ENCODE results near the gene ABCB9. TPM values are rescaled to one million over a fixed set of nuclear protein-coding genes. Genes with fewer than 3 reads are reported as not detected.
A peak's percentile ranks its signal among the peaks of the same experiment; 100 is the strongest.

Gene ABCB9
- total and polyA plus RNA-seq, 4 donors = 12.5 to 24.4 (median 16.0) TPM

GRCh38 chr12:122951979-122952892, 14.0 kb downstream of the ABCB9 start:
- WGBS (ENCODE audit: insufficient coverage) = 76% methylated on average over 11 of the region's 12 CpGs
- H3K36me3 ChIP-seq (ENCODE audit: control insufficient read depth, insufficient read depth, low read length) = peaks cover 32% of the 10 kb centered on the region
- H3K27ac ChIP-seq (ENCODE audit: low read depth, low read length) = no peak overlapping the region

GRCh38 chr12:122951406-122951805, 14.9 kb downstream of the ABCB9 start:
- DNase-seq (ENCODE audit: low read depth in 4 of 6, low spot score in 6 of 6) = no peak
- no peak overlapping the region for H3K27ac ChIP-seq (ENCODE audit: low read depth, low read length)

More at GRCh38 chr12:122951979-122952892, 14.0 kb downstream of the ABCB9 start:
- no peaks in the 10 kb centered on the region for H3K9me3 ChIP-seq (ENCODE audit: control insufficient read depth, insufficient read depth, low read length)
- H3K4me3 ChIP-seq (ENCODE audit: low read depth, low read length) = no peak overlapping the region
- H3K27me3 ChIP-seq (ENCODE audit: control insufficient read depth, insufficient read depth, low read length) = no peaks in the 10 kb centered on the region
- peaks cover 24% of the 10 kb centered on the region for H3K4me1 ChIP-seq (ENCODE audit: control insufficient read depth, insufficient read depth, low read length)
- DNase-seq (ENCODE audit: low read depth in 4 of 6, low spot score in 6 of 6) = peak in 3 of 6 donors; percentile 48 to 86 (median 83)

GRCh38 chr12:122949816-122950675, 16.2 kb downstream of the ABCB9 start:
- peaks cover 39% of the 10 kb centered on the region for H3K4me1 ChIP-seq (ENCODE audit: control insufficient read depth, insufficient read depth, low read length)
- H3K27me3 ChIP-seq (ENCODE audit: control insufficient read depth, insufficient read depth, low read length) = no peaks in the 10 kb centered on the region
- H3K4me3 ChIP-seq (ENCODE audit: low read depth, low read length) = no peak overlapping the region
- no peaks in the 10 kb centered on the region for H3K9me3 ChIP-seq (ENCODE audit: control insufficient read depth, insufficient read depth, low read length)
- peaks cover 45% of the 10 kb centered on the region for H3K36me3 ChIP-seq (ENCODE audit: control insufficient read depth, insufficient read depth, low read length)
- 75% methylated on average over 25 of the region's 27 CpGs for WGBS (ENCODE audit: insufficient coverage)
- DNase-seq (ENCODE audit: low read depth in 4 of 6, low spot score in 6 of 6) = peak in 2 of 6 donors; percentile 45 to 61
- peak overlapping the region; percentile 25 for H3K27ac ChIP-seq (ENCODE audit: low read depth, low read length)

More at GRCh38 chr12:122951406-122951805, 14.9 kb downstream of the ABCB9 start:
- Histone ChIP-seq H3K4me3 (ENCODE audit: low read depth, low read length) (no peak overlapping the region), H3K9me3 (ENCODE audit: control insufficient read depth, insufficient read depth, low read length) (no peaks in the 10 kb centered on the region), H3K27me3 (ENCODE audit: control insufficient read depth, insufficient read depth, low read length) (no peaks in the 10 kb centered on the region), H3K4me1 (ENCODE audit: control insufficient read depth, insufficient read depth, low read length) (peaks cover 32% of the 10 kb centered on the region), H3K36me3 (ENCODE audit: control insufficient read depth, insufficient read depth, low read length) (peaks cover 38% of the 10 kb centered on the region)
- WGBS (ENCODE audit: insufficient coverage) = 90% methylated on average over 9 of the region's 9 CpGs

GRCh38 chr12:122949405-122949804, 16.9 kb downstream of the ABCB9 start:
- H3K27ac ChIP-seq (ENCODE audit: low read depth, low read length) = peak overlapping the region; percentile 25
- H3K36me3 ChIP-seq (ENCODE audit: control insufficient read depth, insufficient read depth, low read length) = peaks cover 48% of the 10 kb centered on the region
- WGBS (ENCODE audit: insufficient coverage) = 84% methylated on average over 8 of the region's 8 CpGs
- H3K4me1 ChIP-seq (ENCODE audit: control insufficient read depth, insufficient read depth, low read length) = peaks cover 45% of the 10 kb centered on the region
- H3K9me3 ChIP-seq (ENCODE audit: control insufficient read depth, insufficient read depth, low read length) = no peaks in the 10 kb centered on the region
- no peaks in the 10 kb centered on the region for H3K27me3 ChIP-seq (ENCODE audit: control insufficient read depth, insufficient read depth, low read length)
- DNase-seq (ENCODE audit: low read depth in 4 of 6, low spot score in 6 of 6) = no peak
- no peak overlapping the region for H3K4me3 ChIP-seq (ENCODE audit: low read depth, low read length)

GRCh38 chr12:122948605-122949004, 17.7 kb downstream of the ABCB9 start:
- H3K36me3 ChIP-seq (ENCODE audit: control insufficient read depth, insufficient read depth, low read length) = peaks cover 52% of the 10 kb centered on the region

GRCh38 chr12:122947352-122947792, 18.9 kb downstream of the ABCB9 start:
- peaks cover 62% of the 10 kb centered on the region for H3K4me1 ChIP-seq (ENCODE audit: control insufficient read depth, insufficient read depth, low read length)
- DNase-seq (ENCODE audit: low read depth in 4 of 6, low spot score in 6 of 6) = no peak
- H3K9me3 ChIP-seq (ENCODE audit: control insufficient read depth, insufficient read depth, low read length) = no peaks in the 10 kb centered on the region
- 89% methylated on average over 12 of the region's 15 CpGs for WGBS (ENCODE audit: insufficient coverage)
- no peak overlapping the region for H3K27ac ChIP-seq (ENCODE audit: low read depth, low read length)
- no peaks in the 10 kb centered on the region for H3K27me3 ChIP-seq (ENCODE audit: control insufficient read depth, insufficient read depth, low read length)
- H3K4me3 ChIP-seq (ENCODE audit: low read depth, low read length) = no peak overlapping the region
- peaks cover 60% of the 10 kb centered on the region for H3K36me3 ChIP-seq (ENCODE audit: control insufficient read depth, insufficient read depth, low read length)

More at GRCh38 chr12:122948605-122949004, 17.7 kb downstream of the ABCB9 start:
- H3K27me3 ChIP-seq (ENCODE audit: control insufficient read depth, insufficient read depth, low read length) = no peaks in the 10 kb centered on the region
- DNase-seq (ENCODE audit: low read depth in 4 of 6, low spot score in 6 of 6) = no peak
- H3K4me3 ChIP-seq (ENCODE audit: low read depth, low read length) = no peak overlapping the region
- no peaks in the 10 kb centered on the region for H3K9me3 ChIP-seq (ENCODE audit: control insufficient read depth, insufficient read depth, low read length)
- no peak overlapping the region for H3K27ac ChIP-seq (ENCODE audit: low read depth, low read length)
- WGBS (ENCODE audit: insufficient coverage) = 96% methylated on average over 10 of the region's 14 CpGs
- H3K4me1 ChIP-seq (ENCODE audit: control insufficient read depth, insufficient read depth, low read length) = peaks cover 53% of the 10 kb centered on the region

- Histone ChIP-seq H3K36me3 (ENCODE audit: control insufficient read depth, insufficient read depth, low read length) (peaks cover 60% of the 10 kb centered on the region), H3K4me1 (ENCODE audit: control insufficient read depth, insufficient read depth, low read length) (peaks cover 62% of the 10 kb centered on the region), H3K9me3 (ENCODE audit: control insufficient read depth, insufficient read depth, low read length) (no peaks in the 10 kb centered on the region), H3K27me3 (ENCODE audit: control insufficient read depth, insufficient read depth, low read length) (no peaks in the 10 kb centered on the region), H3K27ac (ENCODE audit: low read depth, low read length) (no peak overlapping the region), H3K4me3 (ENCODE audit: low read depth, low read length) (no peak overlapping the region)
- DNase-seq (ENCODE audit: low read depth in 4 of 6, low spot score in 6 of 6) = no peak
- WGBS (ENCODE audit: insufficient coverage) = 82% methylated on average over 6 of the region's 10 CpGs
Observed at GRCh38 chr12:122946690-122947341, 19.4 kb downstream of the ABCB9 start.

- no peaks in the 10 kb centered on the region for H3K9me3 ChIP-seq (ENCODE audit: control insufficient read depth, insufficient read depth, low read length)
- no peak overlapping the region for H3K4me3 ChIP-seq (ENCODE audit: low read depth, low read length)
- peak overlapping the region; percentile 49 for H3K27ac ChIP-seq (ENCODE audit: low read depth, low read length)
- peaks cover 59% of the 10 kb centered on the region for H3K36me3 ChIP-seq (ENCODE audit: control insufficient read depth, insufficient read depth, low read length)
- H3K27me3 ChIP-seq (ENCODE audit: control insufficient read depth, insufficient read depth, low read length) = no peaks in the 10 kb centered on the region
- DNase-seq (ENCODE audit: low read depth in 4 of 6, low spot score in 6 of 6) = peak in 5 of 6 donors; percentile 57 to 92 (median 73)
- WGBS (ENCODE audit: insufficient coverage) = 43% methylated on average over 10 of the region's 14 CpGs
- peaks cover 53% of the 10 kb centered on the region for H3K4me1 ChIP-seq (ENCODE audit: control insufficient read depth, insufficient read depth, low read length)
Observed at GRCh38 chr12:122944605-122945592, 21.4 kb downstream of the ABCB9 start.
